Gastrocnemius medialis (tissue), 4 donors: ENCODE data around the gene SMAD3.
A peak's percentile ranks its signal among the peaks of the same experiment; 100 is the strongest.

Source experiments
- POLR2A ChIP-seq, 2 donors: fragments of 450-650 bp; IDR thresholded peaks; one replicate each; pipeline ENCODE4 v1.6.1; 2017; ENCODE audit warnings: antibody characterized with exemption in 2 of 2, mild to moderate bottlenecking in 2 of 2, moderate library complexity in 2 of 2
- TF ChIP-seq, protein P1 (sequence below), 5 experiments: fragments of 450-650 bp in 3 of 5; fragments of 200-600 bp in 2 of 5; sonication (generic) in 2 of 5; IDR thresholded peaks in 4 of 5; conservative IDR thresholded peaks in 1 of 5; 1 replicate in 4 of 5; 2 replicates in 1 of 5; pipeline ENCODE4 v1.5.1; 2016 to 2019; ENCODE audit warnings: antibody characterized with exemption in 5 of 5, mild to moderate bottlenecking in 3 of 5, moderate library complexity in 3 of 5

DNA sequence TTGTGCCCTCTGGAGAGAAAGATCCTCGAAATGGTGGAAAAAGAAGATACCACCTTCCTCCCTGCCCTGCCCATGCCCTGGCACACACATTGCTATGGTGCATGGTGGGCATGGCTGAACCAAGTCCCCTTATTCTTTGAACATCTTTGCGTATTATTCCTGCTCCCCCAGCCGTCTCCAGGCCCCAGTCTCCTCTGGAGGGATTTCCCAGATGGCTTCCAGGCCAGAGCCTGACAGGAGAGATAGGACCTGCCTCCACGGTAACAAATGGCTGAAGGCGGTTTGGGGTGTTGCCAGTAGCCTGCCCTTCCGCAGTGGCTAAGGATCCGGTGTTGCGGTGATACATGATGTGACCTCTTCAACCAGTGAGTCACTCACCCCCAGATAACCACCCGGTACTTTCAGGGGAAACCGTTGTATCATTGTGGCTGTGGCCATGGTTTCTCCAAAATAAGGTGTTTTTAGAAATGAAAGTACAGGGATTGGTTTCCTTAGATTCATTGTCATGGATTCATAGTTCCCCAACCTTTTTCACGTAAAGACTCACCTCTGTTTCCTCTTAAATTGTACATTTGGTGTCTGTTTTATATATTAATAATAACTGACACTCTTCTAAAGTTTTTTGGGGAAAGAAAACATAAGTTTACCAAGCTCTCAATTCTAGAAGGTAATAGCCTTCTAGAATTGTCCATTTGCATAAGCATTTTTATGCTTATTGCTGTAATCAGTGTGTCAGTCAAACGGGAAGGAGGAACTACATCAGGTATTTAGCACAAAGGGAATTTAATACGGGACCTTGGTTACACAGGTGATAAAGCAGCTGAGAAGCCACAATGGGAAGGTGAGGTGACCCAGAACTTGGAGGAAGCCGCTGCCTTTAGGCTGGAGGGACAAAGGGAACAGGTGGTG is 25.9 kb downstream of the SMAD3 start:
- peak in 1 of 2 donors; percentile 28 for TF ChIP-seq POLR2A (IDR thresholded peaks at IDR 0.05)
- TF ChIP-seq, protein P1, sequence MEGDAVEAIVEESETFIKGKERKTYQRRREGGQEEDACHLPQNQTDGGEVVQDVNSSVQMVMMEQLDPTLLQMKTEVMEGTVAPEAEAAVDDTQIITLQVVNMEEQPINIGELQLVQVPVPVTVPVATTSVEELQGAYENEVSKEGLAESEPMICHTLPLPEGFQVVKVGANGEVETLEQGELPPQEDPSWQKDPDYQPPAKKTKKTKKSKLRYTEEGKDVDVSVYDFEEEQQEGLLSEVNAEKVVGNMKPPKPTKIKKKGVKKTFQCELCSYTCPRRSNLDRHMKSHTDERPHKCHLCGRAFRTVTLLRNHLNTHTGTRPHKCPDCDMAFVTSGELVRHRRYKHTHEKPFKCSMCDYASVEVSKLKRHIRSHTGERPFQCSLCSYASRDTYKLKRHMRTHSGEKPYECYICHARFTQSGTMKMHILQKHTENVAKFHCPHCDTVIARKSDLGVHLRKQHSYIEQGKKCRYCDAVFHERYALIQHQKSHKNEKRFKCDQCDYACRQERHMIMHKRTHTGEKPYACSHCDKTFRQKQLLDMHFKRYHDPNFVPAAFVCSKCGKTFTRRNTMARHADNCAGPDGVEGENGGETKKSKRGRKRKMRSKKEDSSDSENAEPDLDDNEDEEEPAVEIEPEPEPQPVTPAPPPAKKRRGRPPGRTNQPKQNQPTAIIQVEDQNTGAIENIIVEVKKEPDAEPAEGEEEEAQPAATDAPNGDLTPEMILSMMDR (IDR thresholded peaks at IDR 0.05 in 4 of 5, conservative IDR thresholded peaks at IDR 0.05 in 1 of 5): no peak
